Umbilical cord (tissue), 2 donors: ENCODE results near the gene CHPF. TPM values are rescaled to one million over a fixed set of nuclear protein-coding genes. Genes with fewer than 3 reads are reported as not detected.
A peak's percentile ranks its signal among the peaks of the same experiment; 100 is the strongest.

ENCODE experiments used
- DNase-seq: peaks from one replicate; pipeline ENCODE4 v3.0.0-alpha.2; 2015; ENCODE audit warnings: low spot score
- total RNA-seq: library from RNA; depleted of rRNA; stranded (reverse); fragments of >200 nt; gene quantifications from one replicate; pipeline ENCODE4 v1.2.3, GENCODE V29; 2014; ENCODE audit warnings: low replicate concordance; ENCODE audit not compliant: insufficient read depth

CHPF gene
- total RNA-seq, 1 donor from 2014 or later = 132 TPM

DNA sequence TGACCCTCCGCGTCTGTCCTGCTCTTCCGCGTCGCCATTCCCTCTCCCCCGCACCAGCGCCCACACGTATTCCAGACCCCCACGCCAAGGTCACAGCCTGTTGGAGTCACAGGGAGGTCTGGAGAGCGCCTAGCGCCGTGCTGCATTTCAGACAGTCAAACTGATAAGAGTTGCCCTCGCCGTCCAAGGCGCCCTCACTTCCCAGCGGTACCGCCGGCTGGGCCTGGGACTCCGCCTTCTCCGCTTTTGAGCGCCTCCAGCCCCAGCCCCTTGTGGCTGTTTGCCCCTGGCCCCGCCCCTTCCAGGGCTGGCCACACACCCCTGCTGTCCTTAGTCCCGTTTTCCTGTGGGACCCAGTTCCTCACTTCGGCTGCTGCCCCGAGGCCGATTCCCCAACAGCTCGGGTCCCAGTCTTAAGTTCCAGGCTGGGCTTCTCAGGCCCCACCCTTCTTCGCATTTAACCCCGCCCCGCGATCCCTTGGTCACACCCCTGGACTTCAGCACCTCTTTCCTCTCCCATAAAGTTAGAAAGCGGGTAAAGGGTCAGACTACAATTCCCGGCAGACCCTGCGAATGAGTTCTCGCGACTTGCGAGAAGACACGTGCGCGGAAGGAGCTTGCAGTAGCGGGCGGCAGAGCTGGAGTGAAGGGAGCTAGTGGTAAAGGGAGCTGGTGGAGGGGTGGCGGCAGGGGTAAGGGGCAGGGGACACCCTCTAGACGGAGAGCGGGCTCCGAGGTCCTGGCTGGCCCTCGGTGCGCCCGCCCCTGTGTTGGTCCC, 45.1 kb downstream of the CHPF start, which contains the start of gene GMPPA:
TSS of gene GMPPA (plus strand) at position 612 of the 778 bp plus-strand sequence. CDS start 1,085 bp downstream, outside the sequence.
- peak; percentile 99 for DNase-seq

DNA sequence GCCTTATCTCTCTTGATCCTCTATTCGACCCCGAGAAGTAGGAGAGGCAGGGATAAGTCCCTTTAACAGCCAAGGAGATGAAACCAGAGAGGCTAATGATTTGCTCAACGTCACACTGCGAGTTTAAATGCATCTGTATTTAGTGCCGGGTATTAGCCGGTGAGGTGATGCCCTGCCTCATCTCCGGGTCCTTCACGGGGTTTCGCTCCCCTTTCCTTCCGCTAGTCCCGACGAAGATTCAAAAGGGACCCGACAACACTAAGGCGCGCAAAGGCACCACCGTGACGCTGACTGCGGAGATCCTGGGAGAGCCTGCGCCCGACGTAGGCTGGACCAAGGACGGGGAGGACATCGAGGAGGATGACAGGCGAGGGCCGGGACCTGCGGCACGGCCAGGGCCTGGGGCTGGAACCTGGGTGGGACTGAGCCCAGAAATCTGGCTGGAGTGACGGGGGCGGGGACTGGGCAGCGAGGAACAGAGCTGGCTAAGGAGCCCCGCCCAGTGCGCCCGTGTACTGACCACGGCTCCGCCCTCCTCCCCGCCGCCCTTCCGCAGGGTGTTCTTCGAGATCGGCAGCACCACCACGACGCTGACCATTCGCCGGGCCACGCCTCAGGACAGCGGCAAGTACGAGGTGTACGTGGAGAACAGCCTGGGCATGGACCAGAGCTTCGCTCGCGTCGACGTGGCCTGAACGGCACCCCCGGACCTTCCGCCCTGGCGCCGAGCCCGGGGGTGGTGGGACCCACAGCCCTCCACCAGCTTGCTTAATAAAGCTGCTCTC, 45.9 kb downstream of the CHPF start:
- DNase-seq = peak; percentile 94

DNA sequence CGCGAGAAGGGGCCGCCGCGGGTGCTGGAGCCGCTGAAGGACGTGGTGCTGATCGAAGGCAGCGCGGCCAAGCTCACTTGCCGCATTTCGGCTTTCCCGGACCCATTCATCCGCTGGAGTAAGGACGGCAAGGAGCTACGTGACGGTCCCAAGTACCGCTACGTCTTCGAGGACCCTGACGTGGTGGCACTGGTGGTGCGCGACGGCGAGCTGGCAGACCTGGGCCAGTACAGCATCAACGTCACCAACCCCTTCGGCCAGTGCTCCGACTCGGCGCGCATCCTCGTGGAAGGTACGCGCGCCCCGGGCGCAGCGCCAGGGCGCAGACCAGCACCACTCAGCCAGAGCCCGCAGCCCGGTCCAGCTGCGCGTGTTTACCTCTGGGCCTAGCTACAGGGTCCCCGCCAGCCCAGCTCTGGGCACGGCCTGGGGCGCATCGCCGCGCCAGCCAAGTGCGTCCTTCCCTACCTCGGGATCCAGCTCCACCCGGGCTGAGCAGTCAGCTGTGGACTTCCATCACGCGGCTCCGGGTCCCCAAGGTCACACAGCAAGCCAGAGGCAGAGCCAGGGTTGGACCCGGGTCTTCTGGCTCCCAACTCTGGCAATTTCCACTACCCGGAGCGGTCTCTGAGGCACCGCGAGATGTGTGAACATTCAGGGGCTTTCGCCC, 46.6 kb downstream of the CHPF start:
- no peak for DNase-seq

DNA sequence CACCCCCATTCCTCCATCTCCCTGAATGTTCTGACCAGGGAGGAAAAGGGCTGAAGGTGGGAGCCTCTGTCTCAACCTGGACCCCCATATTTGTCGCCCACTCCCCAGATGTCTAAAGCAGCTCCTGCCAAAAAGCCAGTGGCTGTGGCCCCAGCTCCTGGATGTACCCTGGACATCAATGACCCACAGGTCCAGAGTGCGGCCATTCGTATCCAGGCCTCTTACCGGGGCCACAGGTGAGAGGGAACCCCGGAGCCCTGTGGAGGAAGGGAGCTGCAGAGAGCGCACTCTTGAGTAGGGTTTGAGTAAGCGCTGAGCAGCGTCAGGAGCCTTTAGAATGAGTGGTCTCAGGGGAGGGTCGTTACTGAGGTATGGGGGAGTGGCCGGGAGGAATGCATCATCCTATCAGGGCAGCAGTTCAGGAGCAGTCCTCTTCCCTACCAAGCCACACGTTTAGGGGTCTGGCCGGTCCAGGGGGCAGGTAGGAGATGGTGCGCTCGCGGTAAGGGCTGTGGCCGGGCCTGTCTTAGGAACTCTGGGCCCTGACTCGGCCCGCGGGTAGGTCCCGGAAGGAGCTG, 47.3 kb downstream of the CHPF start:
- DNase-seq = no peak

DNA sequence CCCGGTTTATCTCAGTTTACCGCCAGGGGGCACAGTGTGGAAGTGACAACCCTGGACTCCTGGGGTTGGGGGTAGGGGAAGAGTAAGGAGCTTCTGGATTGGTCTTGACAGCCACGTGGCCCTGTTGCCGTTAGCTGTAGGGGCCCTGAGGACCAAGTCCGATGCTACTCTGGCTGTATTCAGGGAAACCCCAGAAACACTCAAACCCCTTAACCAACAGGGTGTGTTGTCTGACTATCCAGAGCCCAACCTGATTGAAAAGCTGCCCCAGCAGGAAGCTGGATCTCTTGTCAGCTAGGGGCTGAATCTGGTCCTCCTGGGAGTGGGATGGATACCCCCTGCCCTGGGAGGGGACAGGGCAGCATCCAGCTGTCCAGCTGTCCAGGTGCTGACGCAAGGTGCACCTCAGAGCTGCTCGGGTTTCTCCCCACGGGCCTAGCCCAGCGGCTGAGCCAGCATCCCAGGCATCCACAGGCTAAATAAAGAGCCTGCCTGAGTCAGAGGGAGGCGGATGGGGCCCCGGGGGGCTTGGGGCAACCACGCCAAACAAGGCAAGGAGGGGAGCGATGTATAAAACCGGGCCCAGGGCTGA, 48.0 kb downstream of the CHPF start:
- peak; percentile 84 for DNase-seq

DNA sequence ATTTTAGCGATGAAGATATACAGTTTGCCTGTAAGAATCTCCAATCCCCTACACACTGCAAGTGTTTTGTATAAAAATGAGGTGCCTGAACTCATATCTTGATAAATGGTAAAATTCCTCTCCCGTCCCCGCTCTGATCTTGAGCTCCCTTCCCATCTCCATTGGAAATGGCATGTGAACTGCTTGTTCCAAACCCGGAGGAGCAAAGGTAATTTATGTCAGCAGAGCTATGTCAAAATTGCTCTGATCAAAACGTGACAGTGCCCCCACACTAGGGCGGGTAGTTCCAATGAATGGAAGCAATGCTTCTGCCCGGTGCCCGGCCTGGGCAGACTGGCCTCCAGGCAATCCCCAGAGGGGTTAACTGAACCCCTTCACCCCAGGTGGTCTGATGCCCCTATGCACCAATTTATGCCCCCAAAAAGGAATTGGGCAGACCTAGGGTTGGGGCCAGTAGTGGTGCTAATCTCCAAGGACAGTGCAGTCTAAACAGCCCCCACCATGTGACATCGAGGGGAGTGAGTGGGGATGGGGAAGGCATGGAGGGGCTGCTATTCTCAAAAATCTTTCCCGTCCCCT, 48.6 kb downstream of the CHPF start:
- no peak for DNase-seq

DNA sequence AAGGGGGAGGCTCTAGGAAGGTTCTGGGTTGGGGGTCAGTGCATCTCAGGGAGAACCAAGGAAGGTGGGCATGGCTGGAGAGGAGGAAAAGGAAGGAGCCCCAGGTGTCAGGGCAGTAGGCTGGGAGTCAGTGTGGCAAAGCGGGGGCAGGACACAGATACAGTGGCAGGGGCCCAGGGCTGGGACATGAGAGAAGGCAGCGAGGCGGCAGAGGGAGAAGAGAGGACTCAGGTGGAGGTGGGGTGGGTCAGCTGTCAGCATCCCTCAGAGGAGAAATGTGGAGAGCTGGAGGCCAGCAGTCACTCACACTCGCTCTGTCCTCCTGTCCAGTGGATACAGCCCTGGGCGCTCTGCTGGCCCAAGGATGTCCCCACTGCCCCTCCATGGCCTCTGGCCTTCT, 50.5 kb downstream of the CHPF start:
- DNase-seq = no peak

DNA sequence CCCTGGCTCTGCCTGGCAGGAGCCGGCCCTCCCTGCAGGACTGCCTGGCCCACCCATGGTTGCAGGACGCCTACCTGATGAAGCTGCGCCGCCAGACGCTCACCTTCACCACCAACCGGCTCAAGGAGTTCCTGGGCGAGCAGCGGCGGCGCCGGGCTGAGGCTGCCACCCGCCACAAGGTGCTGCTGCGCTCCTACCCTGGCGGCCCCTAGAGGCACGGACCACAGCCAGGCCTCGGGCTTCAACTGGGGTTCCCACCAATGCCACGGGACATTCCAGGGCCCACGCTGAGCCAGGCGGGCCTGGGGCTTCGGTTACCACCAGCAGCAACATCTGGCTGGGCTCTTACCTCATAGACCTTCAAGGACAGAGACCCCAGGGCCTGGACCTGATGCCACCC, 51.0 kb downstream of the CHPF start:
- no peak for DNase-seq

DNA sequence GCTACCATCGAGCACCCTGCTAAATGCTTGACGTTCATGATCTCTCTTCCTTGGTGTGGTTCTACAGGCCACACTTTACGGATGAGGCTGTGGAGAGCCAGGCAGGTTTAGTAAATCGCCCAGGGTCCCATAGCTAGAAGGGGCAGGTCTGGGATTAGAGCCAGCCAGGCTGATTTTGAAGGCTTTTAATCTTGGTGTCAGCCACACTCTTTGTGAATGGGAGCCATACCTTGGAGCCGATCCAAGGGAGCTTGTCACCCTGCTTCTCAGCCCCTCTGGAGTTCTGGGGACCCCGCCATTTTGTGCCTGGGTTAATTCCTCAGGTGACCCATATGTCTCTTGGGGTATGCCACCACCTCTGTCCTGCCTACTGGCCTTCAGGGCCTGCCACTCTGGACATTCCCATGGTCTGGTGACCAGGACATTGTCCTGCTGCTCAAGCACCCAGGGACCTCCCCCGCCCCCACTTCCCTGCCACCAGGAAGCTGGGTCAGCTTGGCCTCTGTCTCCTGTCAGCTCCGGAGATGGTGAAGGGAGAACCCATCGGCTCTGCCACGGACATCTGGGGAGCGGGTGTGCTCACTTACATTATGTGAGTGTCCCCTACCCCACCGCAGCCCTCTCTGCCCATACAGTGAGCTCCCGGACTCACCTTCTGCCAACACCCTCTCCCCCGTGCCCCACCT, 52.2 kb downstream of the CHPF start:
- no peak for DNase-seq

DNA sequence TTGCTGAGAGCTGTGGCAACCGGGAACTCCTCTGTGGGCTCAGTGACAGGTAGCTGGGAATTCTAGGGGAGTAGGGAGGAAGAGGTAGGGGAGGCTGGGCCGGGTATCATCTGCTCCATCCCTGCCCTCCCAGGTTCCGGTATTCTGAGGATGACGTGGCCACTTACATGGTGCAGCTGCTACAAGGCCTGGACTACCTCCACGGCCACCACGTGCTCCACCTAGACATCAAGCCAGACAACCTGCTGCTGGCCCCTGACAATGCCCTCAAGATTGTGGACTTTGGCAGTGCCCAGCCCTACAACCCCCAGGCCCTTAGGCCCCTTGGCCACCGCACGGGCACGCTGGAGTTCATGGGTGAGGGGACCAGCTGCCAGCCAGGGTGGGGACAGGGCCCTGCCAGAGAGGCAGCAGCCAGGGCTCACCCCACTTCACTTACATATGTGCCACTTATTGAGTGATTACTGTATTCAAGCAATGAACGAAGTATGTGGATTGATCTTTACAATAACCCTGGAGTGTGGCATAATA, 52.9 kb downstream of the CHPF start:
- no peak for DNase-seq

DNA sequence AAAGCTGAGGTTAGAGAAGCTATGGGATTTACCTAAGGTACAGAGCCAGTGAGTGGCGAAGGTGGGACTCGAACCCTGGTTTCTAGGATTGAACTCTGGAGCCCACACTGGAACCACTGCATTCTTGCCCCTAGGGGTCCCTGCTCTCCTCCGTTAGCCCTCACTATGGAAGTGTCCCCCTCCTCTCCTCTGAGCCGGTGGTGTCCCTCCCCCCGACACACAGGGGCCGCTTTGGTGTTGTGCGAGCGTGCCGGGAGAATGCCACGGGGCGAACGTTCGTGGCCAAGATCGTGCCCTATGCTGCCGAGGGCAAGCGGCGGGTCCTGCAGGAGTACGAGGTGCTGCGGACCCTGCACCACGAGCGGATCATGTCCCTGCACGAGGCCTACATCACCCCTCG, 53.4 kb downstream of the CHPF start:
- DNase-seq = no peak

DNA sequence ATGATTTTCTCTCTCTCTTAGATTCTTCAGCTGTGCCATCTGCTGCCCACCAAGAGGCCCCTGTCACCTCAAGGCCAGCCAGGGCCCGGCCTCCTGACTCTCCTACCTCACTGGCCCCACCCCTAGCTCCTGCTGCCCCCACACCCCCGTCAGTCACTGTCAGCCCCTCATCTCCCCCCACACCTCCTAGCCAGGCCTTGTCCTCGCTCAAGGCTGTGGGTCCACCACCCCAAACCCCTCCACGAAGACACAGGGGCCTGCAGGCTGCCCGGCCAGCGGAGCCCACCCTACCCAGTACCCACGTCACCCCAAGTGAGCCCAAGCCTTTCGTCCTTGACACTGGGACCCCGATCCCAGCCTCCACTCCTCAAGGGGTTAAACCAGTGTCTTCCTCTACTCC, 54.3 kb downstream of the CHPF start:
- no peak for DNase-seq

Other genes with a start within 250 kb of the CHPF start
- 5.5 TPM for gene PTPRN, start 234.4 kb downstream of the CHPF start, total RNA-seq
- gene RESP18, start 211.1 kb downstream of the CHPF start, total RNA-seq = not detected
- gene DNPEP, start 155.9 kb downstream of the CHPF start, total RNA-seq = 26.0 TPM
- gene DES, start 125.4 kb downstream of the CHPF start, total RNA-seq = 2,247 TPM
- 61.9 TPM for gene SPEG, start 109.0 kb downstream of the CHPF start, total RNA-seq
- gene GMPPA, start 44.9 kb downstream of the CHPF start, total RNA-seq = 44.1 TPM
- 0.96 TPM for gene ASIC4, start 29.3 kb downstream of the CHPF start, total RNA-seq
- gene TMEM198, start 219 bp upstream of the CHPF start, total RNA-seq = 2.2 TPM
- gene OBSL1, start 27.7 kb upstream of the CHPF start, total RNA-seq = 66.2 TPM
- gene INHA, start 28.5 kb upstream of the CHPF start, total RNA-seq = not detected
- 3.6 TPM for gene STK11IP, start 54.0 kb upstream of the CHPF start, total RNA-seq
- gene SLC4A3, start 83.8 kb upstream of the CHPF start, total RNA-seq = 1.7 TPM